ENCODE results near the gene CACNA1H. TPM values are rescaled to one million over a fixed set of nuclear protein-coding genes. Genes with fewer than 3 reads are reported as not detected.

Gene CACNA1H
- total RNA-seq, 1 experiment from 2014 or later, result 24.3 TPM

- no peak for TF ChIP-seq POLR2A (IDR thresholded peaks at IDR 0.05; ENCODE audit: borderline replicate concordance, extremely low read depth, insufficient read depth, insufficient read length)
- TF ChIP-seq MAX (IDR thresholded peaks at IDR 0.05), result no peak
- TF ChIP-seq JUND (IDR thresholded peaks at IDR 0.05), result no peak
These were observed 30.5 kb upstream of the CACNA1H start (continued) for GRCh38 chr16:1122398-1122765.

- H3K79me2 ChIP-seq (ENCODE audit: insufficient read depth, low read length), result no peaks in the 10 kb centered on the region
- H3K4me3 ChIP-seq (replicated peaks in 1 of 2; ENCODE audit: low read depth in 1 of 2, low read length in 2 of 2), result no peak overlapping the region
- DNase-seq (ENCODE audit: low read depth, low spot score) (no peak), ATAC-seq (no peak)
- RAD21 ChIA-PET (ENCODE audit: low non-redundant PET in 1 of 2, low total read pairs in 2 of 2, uncharacterized antibody in 2 of 2, unreplicated experiment in 2 of 2), result no interaction called here
- no peak overlapping the region for H3K4me2 ChIP-seq (ENCODE audit: low read length)
- H3K27ac ChIP-seq (ENCODE audit: low read depth, low read length), result no peak overlapping the region; the same call in 1 of the 2 replicates
- CTCF ChIA-PET, result interaction anchor here (0.6 kb wide), 1 partner anchor 21 kb away, joined by 3 read pairs; no protein-coding TSS in a partner anchor
- no peaks in the 10 kb centered on the region for H3K9me2 ChIP-seq (ENCODE audit: insufficient read depth)
- H3K36me3 ChIP-seq (ENCODE audit: control insufficient read depth in 1 of 2, insufficient read depth in 2 of 2, low read length in 2 of 2), result no peaks in the 10 kb centered on the region
- POLR2A ChIA-PET, result no interaction called here
- no peaks in the 10 kb centered on the region for H4K20me1 ChIP-seq (ENCODE audit: insufficient read depth)
- no peaks in the 10 kb centered on the region for H3K27me3 ChIP-seq (ENCODE audit: insufficient read depth, low read length)
- no peak overlapping the region for H3K9ac ChIP-seq (ENCODE audit: low read length)
- intact Hi-C loops (cut with micrococcal nuclease), result no loop called here
- H3K4me1 ChIP-seq (ENCODE audit: control insufficient read depth in 1 of 2, insufficient read depth in 2 of 2, low read length in 2 of 2), result peaks cover 12 to 13% of the 10 kb centered on the region in 2 experiments; a peak in 3 of 4 replicates
- no TSS peak for BruUV-seq (replicated peaks)
- H3K9me3 ChIP-seq (ENCODE audit: control insufficient read depth in 1 of 2, insufficient read depth in 1 of 2, low read depth in 1 of 2, low read length in 2 of 2), result no peaks in the 10 kb centered on the region
- H2AFZ ChIP-seq (ENCODE audit: low read depth, low read length, poor library complexity, severe bottlenecking), result no peak overlapping the region
- TF ChIP-seq EGR1 (IDR thresholded peaks at IDR 0.05; ENCODE audit: low read depth), result no peak
- no peak for TF ChIP-seq ZFX (IDR thresholded peaks at IDR 0.05)
- TF ChIP-seq ELF1 (IDR thresholded peaks at IDR 0.05; ENCODE audit: borderline replicate concordance, low read depth), result no peak
- TF ChIP-seq CTCF (IDR thresholded peaks at IDR 0.05 in 2 of 3, conservative IDR thresholded peaks at IDR 0.05 in 1 of 3; ENCODE audit: borderline replicate concordance in 1 of 3, insufficient read depth in 1 of 3, low read depth in 2 of 3, low read length in 2 of 3), result no peak
- no peak for TF ChIP-seq EZH2 (IDR thresholded peaks at IDR 0.05)
- TF ChIP-seq FOSL1 (IDR thresholded peaks at IDR 0.05; ENCODE audit: low read depth), result no peak
- TF ChIP-seq POLR2A (IDR thresholded peaks at IDR 0.05; ENCODE audit: borderline replicate concordance, extremely low read depth, insufficient read depth, insufficient read length), result no peak
- TF ChIP-seq POLR2AphosphoS5 (IDR thresholded peaks at IDR 0.05; ENCODE audit: low read depth, low read length), result no peak
- no peak for TF ChIP-seq TCF7L2 (IDR thresholded peaks at IDR 0.05; ENCODE audit: borderline replicate concordance, extremely low read depth, insufficient read depth, insufficient read length)
- TF ChIP-seq ZNF274 (IDR thresholded peaks at IDR 0.05; ENCODE audit: low read depth, low read length), result no peak
- TF ChIP-seq EZH2phosphoT487 (IDR thresholded peaks at IDR 0.05; ENCODE audit: borderline replicate concordance), result no peak
- TF ChIP-seq SIN3A (IDR thresholded peaks at IDR 0.05; ENCODE audit: low read depth), result no peak
- TF ChIP-seq REST (IDR thresholded peaks at IDR 0.05; ENCODE audit: low read depth), result no peak
- TF ChIP-seq CBX3 (IDR thresholded peaks at IDR 0.05; ENCODE audit: low read depth), result no peak
- TF ChIP-seq JUND (IDR thresholded peaks at IDR 0.05), result no peak
- no peak for TF ChIP-seq MAX (IDR thresholded peaks at IDR 0.05)
- no peak for TF ChIP-seq SP1 (IDR thresholded peaks at IDR 0.05; ENCODE audit: low read depth)
- TF ChIP-seq YY1 (IDR thresholded peaks at IDR 0.05; ENCODE audit: extremely low read depth, insufficient replicate concordance, low read depth, low read length), result no peak
These were observed 29.2 kb upstream of the CACNA1H start for GRCh38 chr16:1123525-1124230.
